GM06990 (cell line): ENCODE data around the gene MCF2L.

Experiments
- DNase-seq: peaks from one replicate; pipeline ENCODE4 v3.0.0-alpha.2; 2011; ENCODE audit not compliant: insufficient read length; ENCODE audit errors: extremely low read depth
- H3K27me3 ChIP-seq: replicated peaks from 2 replicates; pipeline ENCODE4 v1.6.0; 2011; ENCODE audit warnings: low read length; ENCODE audit not compliant: control insufficient read depth, insufficient read depth
- H3K36me3 ChIP-seq: 2 replicates; pipeline ENCODE4 v1.5.1; 2011; ENCODE audit warnings: low read length; ENCODE audit not compliant: control insufficient read depth, insufficient read depth
- H3K4me3 ChIP-seq: replicated peaks from 2 replicates; pipeline ENCODE4 v1.5.1; 2011; ENCODE audit warnings: low read depth, mild to moderate bottlenecking, control low read depth, low read length
- TF ChIP-seq, protein P1 (sequence below): IDR thresholded peaks from 2 replicates; pipeline ENCODE4 v1.5.1; 2011; ENCODE audit warnings: low read length, control low read depth, mild to moderate bottlenecking, inconsistent platforms; ENCODE audit not compliant: insufficient read depth, poor library complexity, severe bottlenecking

MCF2L gene

DNA sequence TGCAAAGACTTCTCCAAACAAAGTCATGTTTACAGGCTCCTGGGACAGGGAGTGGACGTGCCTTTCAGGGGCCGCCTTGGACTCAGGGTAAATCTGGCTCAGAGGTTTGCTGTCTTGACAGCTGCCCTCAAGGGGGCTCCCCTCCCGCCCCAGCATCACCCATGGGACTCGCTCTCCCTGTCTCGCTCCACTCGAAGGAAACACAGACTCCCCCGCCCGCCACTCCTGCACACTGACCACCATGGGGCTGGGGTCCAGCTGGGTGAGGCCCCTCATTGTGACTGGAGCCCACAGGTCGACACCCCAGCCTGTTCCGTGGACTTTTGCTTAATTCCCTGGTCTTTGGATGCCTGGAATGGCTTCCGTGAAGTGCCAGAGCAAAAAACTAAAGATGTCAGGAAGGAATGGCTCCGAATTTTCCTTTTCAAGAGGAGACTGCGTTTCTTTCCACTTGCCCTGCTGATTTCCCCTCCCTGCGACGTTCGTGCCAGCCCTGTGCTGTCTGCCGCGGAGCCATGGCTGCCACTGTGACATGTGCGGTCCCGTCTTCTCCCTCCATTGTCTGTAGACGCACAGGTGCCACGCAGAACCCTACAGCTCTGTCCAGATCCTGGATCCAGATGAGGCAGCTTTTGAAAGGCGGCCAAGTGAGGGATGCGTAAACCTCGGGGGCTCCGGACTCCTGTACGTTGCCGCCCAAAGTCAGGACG is 48.6 kb downstream of the MCF2L start:
- Histone ChIP-seq H3K36me3 (no peaks in the 10 kb centered on the region), H3K27me3 (no peaks in the 10 kb centered on the region), H3K4me3 (no peak overlapping the region)
- no peak for DNase-seq
- TF ChIP-seq, protein P1, sequence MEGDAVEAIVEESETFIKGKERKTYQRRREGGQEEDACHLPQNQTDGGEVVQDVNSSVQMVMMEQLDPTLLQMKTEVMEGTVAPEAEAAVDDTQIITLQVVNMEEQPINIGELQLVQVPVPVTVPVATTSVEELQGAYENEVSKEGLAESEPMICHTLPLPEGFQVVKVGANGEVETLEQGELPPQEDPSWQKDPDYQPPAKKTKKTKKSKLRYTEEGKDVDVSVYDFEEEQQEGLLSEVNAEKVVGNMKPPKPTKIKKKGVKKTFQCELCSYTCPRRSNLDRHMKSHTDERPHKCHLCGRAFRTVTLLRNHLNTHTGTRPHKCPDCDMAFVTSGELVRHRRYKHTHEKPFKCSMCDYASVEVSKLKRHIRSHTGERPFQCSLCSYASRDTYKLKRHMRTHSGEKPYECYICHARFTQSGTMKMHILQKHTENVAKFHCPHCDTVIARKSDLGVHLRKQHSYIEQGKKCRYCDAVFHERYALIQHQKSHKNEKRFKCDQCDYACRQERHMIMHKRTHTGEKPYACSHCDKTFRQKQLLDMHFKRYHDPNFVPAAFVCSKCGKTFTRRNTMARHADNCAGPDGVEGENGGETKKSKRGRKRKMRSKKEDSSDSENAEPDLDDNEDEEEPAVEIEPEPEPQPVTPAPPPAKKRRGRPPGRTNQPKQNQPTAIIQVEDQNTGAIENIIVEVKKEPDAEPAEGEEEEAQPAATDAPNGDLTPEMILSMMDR = no peak

DNA sequence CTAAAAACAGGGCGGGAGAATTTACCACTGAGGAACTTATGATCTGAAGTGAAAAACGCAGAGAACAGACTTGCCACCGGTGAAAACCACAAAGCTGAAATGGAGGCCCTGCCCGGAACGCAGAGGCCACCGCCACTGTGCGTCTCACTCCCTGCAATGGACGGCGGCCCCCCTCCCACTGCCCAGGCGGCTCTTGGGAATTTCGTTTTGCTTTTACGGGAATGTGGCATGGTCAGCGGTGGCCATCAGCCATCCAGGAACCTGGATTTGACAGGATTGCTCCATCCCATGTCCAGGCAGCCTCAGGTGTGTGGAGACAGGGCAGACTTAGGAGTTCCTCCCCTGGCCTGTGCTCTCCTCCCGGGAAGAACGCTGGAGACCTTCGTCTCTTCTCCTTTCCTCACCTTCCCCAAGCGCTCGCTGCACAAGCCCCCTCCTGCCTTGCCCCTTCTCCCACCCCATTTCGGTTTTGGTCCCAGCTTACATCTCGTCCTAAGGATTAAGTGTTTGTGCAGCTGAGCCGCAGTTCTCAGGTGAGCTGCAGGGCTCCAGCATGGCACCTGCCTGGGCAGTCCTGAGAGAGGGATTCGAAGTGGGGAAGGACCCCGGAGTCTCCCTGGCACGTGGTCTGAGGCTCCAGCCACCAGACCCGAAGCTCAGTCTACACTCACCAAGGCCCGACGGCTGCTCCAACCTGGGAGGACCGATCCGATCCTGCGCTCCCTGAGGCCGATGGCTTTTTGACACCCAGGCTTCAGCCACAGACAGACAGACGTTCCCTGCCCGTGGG is 49.9 kb downstream of the MCF2L start:
- no peaks in the 10 kb centered on the region for H3K36me3 ChIP-seq
- no peaks in the 10 kb centered on the region for H3K27me3 ChIP-seq
- no peak overlapping the region for H3K4me3 ChIP-seq
- DNase-seq = no peak
- TF ChIP-seq, protein P1 = no peak

DNA sequence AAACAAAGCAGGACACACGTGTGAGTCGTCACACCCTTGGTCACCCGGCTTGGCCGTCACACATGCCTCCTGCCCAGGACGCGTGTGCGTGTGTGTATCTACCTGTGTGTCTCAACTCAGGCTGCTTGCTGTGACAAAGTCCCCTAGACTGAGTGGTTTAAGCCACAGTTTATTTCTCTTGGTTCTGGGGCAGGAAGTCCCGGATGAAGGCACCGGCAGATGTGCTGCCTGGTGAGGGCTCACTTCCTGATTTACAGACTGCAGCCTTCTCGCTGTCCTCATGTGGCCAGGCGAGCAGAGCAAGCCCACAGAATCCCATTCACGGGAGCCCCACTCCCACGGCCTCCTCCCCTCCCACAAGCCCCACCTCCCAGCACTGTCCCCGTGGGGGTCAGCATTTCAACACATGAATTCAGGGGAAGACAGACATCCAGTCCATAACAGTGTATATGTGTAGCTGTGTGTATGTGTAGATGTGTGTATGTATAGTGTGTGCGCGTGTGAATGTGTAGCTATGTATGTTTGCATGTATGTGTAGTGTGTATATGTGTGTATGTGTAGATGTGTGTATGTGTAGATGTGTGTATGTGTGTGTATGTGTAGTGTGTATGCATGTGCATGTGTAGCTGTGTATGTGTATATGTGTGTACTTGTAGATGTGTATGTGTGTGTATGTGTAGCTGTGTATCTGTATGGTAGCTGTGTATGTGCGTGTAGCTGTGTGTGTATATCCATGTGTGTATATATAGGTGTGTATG is 51.5 kb downstream of the MCF2L start:
- Histone ChIP-seq H3K36me3 (no peaks in the 10 kb centered on the region), H3K27me3 (no peaks in the 10 kb centered on the region), H3K4me3 (no peak overlapping the region)
- TF ChIP-seq, protein P1 = no peak
- no peak for DNase-seq

DNA sequence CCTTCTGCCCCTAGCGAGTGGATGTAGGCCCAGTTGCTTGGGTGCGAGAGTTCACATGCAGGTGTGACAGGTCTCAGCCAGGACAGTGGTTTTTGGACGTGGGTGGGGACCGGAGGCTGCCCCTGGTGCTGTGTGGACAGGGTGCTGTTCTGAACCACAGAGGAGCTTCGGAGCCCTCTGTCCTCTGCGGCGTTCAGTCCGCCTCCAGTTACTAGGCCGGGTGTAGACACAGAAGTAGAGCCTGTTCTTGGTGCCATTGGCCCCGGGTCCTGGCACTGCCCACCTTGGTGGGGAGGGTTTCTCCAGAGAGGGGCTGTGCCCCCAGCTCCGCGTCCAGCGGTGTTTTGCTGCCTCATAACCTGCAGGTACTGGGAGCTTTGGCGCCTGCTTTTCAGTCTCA is 52.4 kb downstream of the MCF2L start:
- TF ChIP-seq, protein P1 = no peak
- H3K27me3 ChIP-seq = peaks cover 2% of the 10 kb centered on the region; the same call in 1 of the 2 replicates
- no peak for DNase-seq
- H3K36me3 ChIP-seq = no peaks in the 10 kb centered on the region
- H3K4me3 ChIP-seq = no peak overlapping the region

DNA sequence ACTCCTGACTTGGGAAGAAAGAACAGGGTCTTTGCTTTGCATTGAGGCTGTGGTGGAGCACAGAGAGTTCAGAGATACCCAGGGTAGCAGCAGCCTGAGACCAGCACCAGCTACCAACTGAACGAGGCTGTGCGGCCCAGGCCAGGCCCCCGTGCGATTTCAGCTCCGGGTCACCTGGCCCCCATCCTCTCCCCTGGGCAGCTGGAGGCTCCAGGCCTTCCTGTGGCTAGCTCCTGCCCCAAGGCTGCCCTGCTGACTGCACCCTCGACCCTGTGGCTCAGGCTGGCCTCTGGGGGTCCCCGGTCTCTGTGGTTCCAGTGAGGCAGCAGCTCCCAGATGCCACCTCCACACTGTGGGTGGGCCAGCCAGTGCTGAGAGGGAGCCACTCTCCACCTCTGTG is 52.8 kb downstream of the MCF2L start:
- TF ChIP-seq, protein P1 = no peak
- H3K36me3 ChIP-seq = no peaks in the 10 kb centered on the region
- H3K27me3 ChIP-seq = peaks cover 2% of the 10 kb centered on the region; the same call in 1 of the 2 replicates
- H3K4me3 ChIP-seq = no peak overlapping the region
- no peak for DNase-seq
